ENCODE data around the gene CFAP57.

CFAP57 gene

DNA sequence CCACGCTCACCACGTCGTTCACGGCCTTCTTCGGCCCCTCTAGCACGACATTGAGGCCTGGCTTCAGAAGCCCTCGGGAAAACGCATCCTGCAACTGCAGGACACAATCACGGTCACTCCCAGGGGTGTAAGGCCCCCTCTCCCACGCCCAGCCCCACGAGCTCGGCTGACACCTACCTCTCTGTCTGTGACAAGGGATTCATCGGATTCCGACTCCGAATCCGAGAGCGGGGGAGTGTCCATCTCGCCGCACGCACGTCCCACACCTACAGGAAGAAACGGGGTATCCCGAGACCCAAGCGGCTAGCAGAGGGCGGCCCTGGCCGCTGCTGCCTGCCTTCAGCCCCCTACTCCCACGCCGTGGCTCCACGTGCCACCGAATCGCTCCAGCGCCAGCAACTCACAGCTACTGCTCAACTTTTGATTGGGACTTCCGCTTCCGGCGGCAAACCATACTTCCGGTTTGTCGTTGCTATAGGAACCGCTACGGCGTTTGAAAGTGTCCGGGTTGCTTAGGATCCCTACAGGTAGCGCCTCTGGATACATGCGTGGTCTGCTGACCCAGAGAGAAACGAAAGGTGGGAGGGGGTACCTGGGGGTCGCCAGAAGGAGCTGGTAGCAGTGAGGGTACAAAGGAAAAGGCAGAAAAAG is at the start of gene CFAP57, which contains the start of gene EBNA1BP2:
Gene CFAP57, plus strand, starts transcription at position 455 of the 651 bp plus-strand sequence. CDS start 424 bp downstream, outside the sequence.
Gene EBNA1BP2, minus strand, starts transcription at position 415 of the 651 bp plus-strand sequence. Its CDS starts 172 bp downstream, at position 243.
- POLR2A ChIA-PET: interaction anchor here (0.6 to 1.3 kb wide), 4 partner anchors 26 to 405 kb away, joined by 3 to 6 read pairs (median 4); partner anchors contain the start of genes C1orf50 and P3H1
- no peak for TF ChIP-seq LEF1 (IDR thresholded peaks at IDR 0.05; ENCODE audit: borderline replicate concordance)
- TF ChIP-seq FOXA1 (IDR thresholded peaks at IDR 0.05): no peak
- peak; percentile 90 for TF ChIP-seq L3MBTL2 (conservative IDR thresholded peaks at IDR 0.05)
- no peak for TF ChIP-seq FOXM1 (IDR thresholded peaks at IDR 0.05; ENCODE audit: borderline replicate concordance)
- peak; percentile 90 for TF ChIP-seq ELF4 (IDR thresholded peaks at IDR 0.05)
- DNase-seq (ENCODE audit: extremely low spot score): peak; percentile 93
- CTCF ChIA-PET: no interaction called here

DNA sequence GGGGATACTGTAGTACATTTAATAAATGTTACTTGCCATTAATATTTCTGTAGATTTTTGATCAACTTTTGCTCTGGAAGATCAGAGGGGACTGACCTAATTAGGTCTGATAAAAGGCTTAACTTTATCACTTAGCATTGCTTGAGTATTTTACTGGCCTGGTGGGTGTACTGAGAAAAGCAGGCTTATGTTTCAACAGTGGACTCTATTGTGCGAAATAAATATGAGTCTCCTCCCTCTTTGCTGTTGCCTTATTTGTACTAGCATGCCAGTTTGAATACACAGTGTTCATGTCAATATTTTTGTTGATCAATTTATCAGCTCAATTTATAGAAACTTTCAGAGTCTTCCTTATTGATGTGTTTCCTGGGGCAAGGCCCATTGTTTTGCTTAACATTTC is 49.1 kb upstream of the CFAP57 start:
- ChIA-PET POLR2A (no interaction called here), CTCF (no interaction called here)
- no peak for DNase-seq (ENCODE audit: extremely low spot score)
- TF ChIP-seq SP1 (IDR thresholded peaks at IDR 0.05) (no peak), FOXK2 (IDR thresholded peaks at IDR 0.05) (no peak), L3MBTL2 (conservative IDR thresholded peaks at IDR 0.05) (no peak), BHLHE40 (IDR thresholded peaks at IDR 0.05; ENCODE audit: borderline replicate concordance) (no peak), LEF1 (IDR thresholded peaks at IDR 0.05; ENCODE audit: borderline replicate concordance) (no peak), TARDBP (IDR thresholded peaks at IDR 0.05) (no peak), ARNT (IDR thresholded peaks at IDR 0.05) (no peak), ELF4 (IDR thresholded peaks at IDR 0.05) (no peak), SUZ12 (IDR thresholded peaks at IDR 0.05) (no peak), CTBP1 (IDR thresholded peaks at IDR 0.05; ENCODE audit: borderline replicate concordance) (no peak), FOXM1 (IDR thresholded peaks at IDR 0.05; ENCODE audit: borderline replicate concordance) (no peak), HDGF (IDR thresholded peaks at IDR 0.05; ENCODE audit: borderline replicate concordance) (no peak), ZNF384 (IDR thresholded peaks at IDR 0.05) (no peak)
- TF ChIP-seq, protein P1, sequence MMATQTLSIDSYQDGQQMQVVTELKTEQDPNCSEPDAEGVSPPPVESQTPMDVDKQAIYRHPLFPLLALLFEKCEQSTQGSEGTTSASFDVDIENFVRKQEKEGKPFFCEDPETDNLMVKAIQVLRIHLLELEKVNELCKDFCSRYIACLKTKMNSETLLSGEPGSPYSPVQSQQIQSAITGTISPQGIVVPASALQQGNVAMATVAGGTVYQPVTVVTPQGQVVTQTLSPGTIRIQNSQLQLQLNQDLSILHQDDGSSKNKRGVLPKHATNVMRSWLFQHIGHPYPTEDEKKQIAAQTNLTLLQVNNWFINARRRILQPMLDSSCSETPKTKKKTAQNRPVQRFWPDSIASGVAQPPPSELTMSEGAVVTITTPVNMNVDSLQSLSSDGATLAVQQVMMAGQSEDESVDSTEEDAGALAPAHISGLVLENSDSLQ (IDR thresholded peaks at IDR 0.05): no peak

DNA sequence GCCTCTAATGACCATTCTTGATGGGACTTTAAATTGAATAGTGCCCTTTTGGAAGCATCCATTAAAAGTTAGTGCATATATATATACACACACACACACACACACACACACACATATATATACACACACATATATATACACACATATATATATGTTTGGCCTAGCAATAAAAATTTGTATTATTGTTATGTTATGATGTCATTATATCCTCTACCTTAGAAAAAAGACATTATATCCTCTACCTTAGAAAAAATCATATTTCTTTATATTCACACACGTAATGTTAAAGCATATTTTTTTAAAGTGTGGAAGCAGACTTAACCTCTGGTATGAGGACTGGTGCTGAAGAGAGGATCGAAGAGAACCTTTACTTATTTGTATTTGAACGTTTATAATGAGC is 43.3 kb upstream of the CFAP57 start:
- ChIA-PET POLR2A (no interaction called here), CTCF (no interaction called here)
- TF ChIP-seq ELF4 (IDR thresholded peaks at IDR 0.05) (no peak), SP1 (IDR thresholded peaks at IDR 0.05) (no peak), SUZ12 (IDR thresholded peaks at IDR 0.05) (no peak), ARNT (IDR thresholded peaks at IDR 0.05) (no peak), TARDBP (IDR thresholded peaks at IDR 0.05) (no peak)
- DNase-seq (ENCODE audit: extremely low spot score): no peak

DNA sequence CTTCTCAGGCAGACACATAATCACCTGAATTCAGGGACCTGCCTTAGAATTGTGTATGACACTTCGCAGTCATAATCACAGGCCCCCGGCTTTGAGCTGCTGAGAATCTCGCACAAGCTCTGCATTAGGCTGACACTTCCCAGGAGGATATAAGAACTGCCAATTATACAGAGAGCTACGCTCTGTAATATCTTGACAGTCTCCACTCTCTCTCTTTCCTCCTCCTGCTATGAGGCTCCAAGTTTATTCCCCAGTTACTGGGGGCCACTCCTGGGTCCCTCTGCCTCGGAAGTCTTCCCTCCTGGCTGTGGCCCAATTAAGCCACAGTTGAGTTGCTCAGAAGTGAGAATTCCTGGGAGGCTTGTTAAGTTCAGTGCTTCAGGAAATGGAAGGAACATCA is 42.7 kb upstream of the CFAP57 start:
- CTCF ChIA-PET: no interaction called here
- TF ChIP-seq ARNT (IDR thresholded peaks at IDR 0.05): no peak
- TF ChIP-seq HDGF (IDR thresholded peaks at IDR 0.05; ENCODE audit: borderline replicate concordance): no peak
- DNase-seq (ENCODE audit: extremely low spot score): no peak
- POLR2A ChIA-PET: no interaction called here

DNA sequence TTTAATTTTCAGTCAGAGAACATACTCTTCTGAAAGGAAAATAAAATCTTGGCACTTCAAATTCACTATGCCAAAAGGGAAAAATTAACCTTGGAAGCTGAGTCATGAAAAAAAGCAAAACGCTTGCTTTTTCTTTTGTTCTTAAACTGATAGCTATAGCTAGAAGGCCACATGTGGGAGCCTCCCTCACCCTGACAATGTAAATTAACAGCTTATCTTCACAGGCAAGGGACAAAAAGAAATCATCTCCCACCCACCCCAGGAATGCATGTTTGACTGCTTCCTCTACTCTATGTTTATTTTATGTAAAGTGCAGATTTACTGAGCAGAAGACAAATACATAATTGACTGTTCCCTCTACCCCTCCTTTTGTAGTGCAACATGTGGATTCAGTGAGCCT is 38.1 kb upstream of the CFAP57 start:
- DNase-seq (ENCODE audit: extremely low spot score): no peak
- POLR2A ChIA-PET: no interaction called here
- CTCF ChIA-PET: no interaction called here
- TF ChIP-seq ARNT (IDR thresholded peaks at IDR 0.05) (no peak), NFRKB (IDR thresholded peaks at IDR 0.05) (no peak), CTBP1 (IDR thresholded peaks at IDR 0.05; ENCODE audit: borderline replicate concordance) (no peak), BHLHE40 (IDR thresholded peaks at IDR 0.05; ENCODE audit: borderline replicate concordance) (no peak), ZNF384 (IDR thresholded peaks at IDR 0.05) (no peak), ELF4 (IDR thresholded peaks at IDR 0.05) (no peak), HDGF (IDR thresholded peaks at IDR 0.05; ENCODE audit: borderline replicate concordance) (no peak)

DNA sequence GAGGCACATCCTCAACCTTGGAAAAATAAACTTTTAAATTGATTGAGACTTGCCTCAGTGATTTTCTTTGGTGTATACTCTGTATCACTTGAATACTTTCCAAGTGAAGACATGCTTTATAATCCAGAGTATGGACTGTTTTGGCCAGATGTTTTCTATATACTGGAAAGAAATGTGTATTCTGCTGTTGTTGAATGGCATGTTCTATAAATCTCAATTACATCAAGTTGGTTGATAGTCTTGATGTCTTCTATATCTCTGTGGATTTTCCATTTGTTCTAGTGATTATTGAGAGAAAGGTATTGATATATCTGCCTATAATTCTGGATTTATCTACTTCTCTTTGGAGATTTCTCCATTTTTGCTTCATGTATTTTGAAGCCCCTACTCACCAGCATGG is 37.5 kb upstream of the CFAP57 start:
- DNase-seq (ENCODE audit: extremely low spot score): no peak
- no peak for TF ChIP-seq LEF1 (IDR thresholded peaks at IDR 0.05; ENCODE audit: borderline replicate concordance)
- no peak for TF ChIP-seq L3MBTL2 (conservative IDR thresholded peaks at IDR 0.05)
- TF ChIP-seq CTBP1 (IDR thresholded peaks at IDR 0.05; ENCODE audit: borderline replicate concordance): no peak
- TF ChIP-seq HDGF (IDR thresholded peaks at IDR 0.05; ENCODE audit: borderline replicate concordance): no peak
- TF ChIP-seq ZNF384 (IDR thresholded peaks at IDR 0.05): no peak
- TF ChIP-seq ELF4 (IDR thresholded peaks at IDR 0.05): no peak
- TF ChIP-seq, protein P1 (IDR thresholded peaks at IDR 0.05): no peak
- no peak for TF ChIP-seq BHLHE40 (IDR thresholded peaks at IDR 0.05; ENCODE audit: borderline replicate concordance)
- no peak for TF ChIP-seq NFRKB (IDR thresholded peaks at IDR 0.05)
- TF ChIP-seq FOXA1 (IDR thresholded peaks at IDR 0.05): no peak
- TF ChIP-seq SP1 (IDR thresholded peaks at IDR 0.05): no peak
- no peak for TF ChIP-seq SUZ12 (IDR thresholded peaks at IDR 0.05)
- TF ChIP-seq TARDBP (IDR thresholded peaks at IDR 0.05): no peak
- TF ChIP-seq FOXM1 (IDR thresholded peaks at IDR 0.05; ENCODE audit: borderline replicate concordance): no peak
- no peak for TF ChIP-seq ARNT (IDR thresholded peaks at IDR 0.05)
- no peak for TF ChIP-seq FOXK2 (IDR thresholded peaks at IDR 0.05)
- ChIA-PET CTCF (no interaction called here), POLR2A (no interaction called here)
